ENCODE data around the gene TMEM167A. TPM values are rescaled to one million over a fixed set of nuclear protein-coding genes. Genes with fewer than 3 reads are reported as not detected.

Gene TMEM167A
- total and polyA plus RNA-seq, 7 donors = 21.9 to 61.3 (median 30.3) TPM

- TF ChIP-seq CTCF (IDR thresholded peaks at IDR 0.05) = no peak
- no peak for TF ChIP-seq POLR2AphosphoS5 (IDR thresholded peaks at IDR 0.05)
- TF ChIP-seq POLR2A (IDR thresholded peaks at IDR 0.05) = no peak
- TF ChIP-seq EP300 (IDR thresholded peaks at IDR 0.05) = no peak
- no peak for DNase-seq
- Histone ChIP-seq H3K4me1 (no peaks in the 10 kb centered on the region), H3K4me3 (no peak overlapping the region), H3K27ac (no peak overlapping the region), H3K27me3 (no peaks in the 10 kb centered on the region), H3K36me3 (no peaks in the 10 kb centered on the region), H3K9me3 (no peaks in the 10 kb centered on the region)
- intact Hi-C loops (cut with DNase I) = no loop called here
Measured at GRCh38 chr5:83104021-83104420, 26.8 kb upstream of the TMEM167A start.

GRCh38 chr5:83102364-83102980, 25.3 kb upstream of the TMEM167A start:
- Histone ChIP-seq H3K36me3 (no peaks in the 10 kb centered on the region), H3K4me1 (no peaks in the 10 kb centered on the region), H3K27me3 (no peaks in the 10 kb centered on the region), H3K9me3 (no peaks in the 10 kb centered on the region), H3K4me3 (no peak overlapping the region), H3K27ac (no peak overlapping the region)
- TF ChIP-seq POLR2AphosphoS5 (IDR thresholded peaks at IDR 0.05) (no peak), EP300 (IDR thresholded peaks at IDR 0.05) (no peak), POLR2A (IDR thresholded peaks at IDR 0.05) (no peak), CTCF (IDR thresholded peaks at IDR 0.05) (no peak)
- no peak for DNase-seq
- intact Hi-C loops (cut with DNase I) = no loop called here

- no peaks in the 10 kb centered on the region for H3K4me1 ChIP-seq
- TF ChIP-seq CTCF (IDR thresholded peaks at IDR 0.05) (no peak), POLR2A (IDR thresholded peaks at IDR 0.05) (no peak)
- no peaks in the 10 kb centered on the region for H3K36me3 ChIP-seq
- DNase-seq = no peak
- no peaks in the 10 kb centered on the region for H3K27me3 ChIP-seq
- no peak overlapping the region for H3K27ac ChIP-seq
- H3K9me3 ChIP-seq = no peaks in the 10 kb centered on the region
- WGBS, 2 donors = 82 to 88% methylated on average over 1 of the region's 1 CpG
- intact Hi-C loops (cut with DNase I) = no loop called here
- no peak overlapping the region for H3K4me3 ChIP-seq
Measured at GRCh38 chr5:83101514-83101913, 24.3 kb upstream of the TMEM167A start.

GRCh38 chr5:83099445-83099844, 22.3 kb upstream of the TMEM167A start:
- TF ChIP-seq POLR2AphosphoS5 (IDR thresholded peaks at IDR 0.05) (no peak), CTCF (IDR thresholded peaks at IDR 0.05) (no peak), POLR2A (IDR thresholded peaks at IDR 0.05) (no peak), EP300 (IDR thresholded peaks at IDR 0.05) (no peak)
- no peaks in the 10 kb centered on the region for H3K4me1 ChIP-seq
- no peaks in the 10 kb centered on the region for H3K36me3 ChIP-seq
- H3K27me3 ChIP-seq = no peaks in the 10 kb centered on the region
- H3K9me3 ChIP-seq = no peaks in the 10 kb centered on the region
- DNase-seq = no peak
- no peak overlapping the region for H3K27ac ChIP-seq
- no peak overlapping the region for H3K4me3 ChIP-seq
- intact Hi-C loops (cut with DNase I) = no loop called here
- 29 to 71% methylated on average over 1 of the region's 1 CpG for WGBS, 2 donors

- intact Hi-C loops (cut with DNase I) = no loop called here
- Histone ChIP-seq H3K4me3 (no peak overlapping the region), H3K36me3 (no peaks in the 10 kb centered on the region), H3K27me3 (no peaks in the 10 kb centered on the region), H3K27ac (no peak overlapping the region), H3K4me1 (no peaks in the 10 kb centered on the region), H3K9me3 (peaks cover 0 to under 1% (median 0%) of the 10 kb centered on the region in 4 donors)
- DNase-seq = no peak
- TF ChIP-seq EP300 (IDR thresholded peaks at IDR 0.05) (no peak), CTCF (IDR thresholded peaks at IDR 0.05) (no peak)
Measured at GRCh38 chr5:83099001-83099400, 21.8 kb upstream of the TMEM167A start.
